ENCODE data around the gene VPS37B.

- TF ChIP-seq, protein P1, sequence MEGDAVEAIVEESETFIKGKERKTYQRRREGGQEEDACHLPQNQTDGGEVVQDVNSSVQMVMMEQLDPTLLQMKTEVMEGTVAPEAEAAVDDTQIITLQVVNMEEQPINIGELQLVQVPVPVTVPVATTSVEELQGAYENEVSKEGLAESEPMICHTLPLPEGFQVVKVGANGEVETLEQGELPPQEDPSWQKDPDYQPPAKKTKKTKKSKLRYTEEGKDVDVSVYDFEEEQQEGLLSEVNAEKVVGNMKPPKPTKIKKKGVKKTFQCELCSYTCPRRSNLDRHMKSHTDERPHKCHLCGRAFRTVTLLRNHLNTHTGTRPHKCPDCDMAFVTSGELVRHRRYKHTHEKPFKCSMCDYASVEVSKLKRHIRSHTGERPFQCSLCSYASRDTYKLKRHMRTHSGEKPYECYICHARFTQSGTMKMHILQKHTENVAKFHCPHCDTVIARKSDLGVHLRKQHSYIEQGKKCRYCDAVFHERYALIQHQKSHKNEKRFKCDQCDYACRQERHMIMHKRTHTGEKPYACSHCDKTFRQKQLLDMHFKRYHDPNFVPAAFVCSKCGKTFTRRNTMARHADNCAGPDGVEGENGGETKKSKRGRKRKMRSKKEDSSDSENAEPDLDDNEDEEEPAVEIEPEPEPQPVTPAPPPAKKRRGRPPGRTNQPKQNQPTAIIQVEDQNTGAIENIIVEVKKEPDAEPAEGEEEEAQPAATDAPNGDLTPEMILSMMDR (IDR thresholded peaks at IDR 0.05): no peak
- TF ChIP-seq, protein P2, sequence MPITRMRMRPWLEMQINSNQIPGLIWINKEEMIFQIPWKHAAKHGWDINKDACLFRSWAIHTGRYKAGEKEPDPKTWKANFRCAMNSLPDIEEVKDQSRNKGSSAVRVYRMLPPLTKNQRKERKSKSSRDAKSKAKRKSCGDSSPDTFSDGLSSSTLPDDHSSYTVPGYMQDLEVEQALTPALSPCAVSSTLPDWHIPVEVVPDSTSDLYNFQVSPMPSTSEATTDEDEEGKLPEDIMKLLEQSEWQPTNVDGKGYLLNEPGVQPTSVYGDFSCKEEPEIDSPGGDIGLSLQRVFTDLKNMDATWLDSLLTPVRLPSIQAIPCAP (CRISPR knock-in tag; IDR thresholded peaks at IDR 0.05): no peak
- no peak for TF ChIP-seq ZNF512 (CRISPR knock-in tag; IDR thresholded peaks at IDR 0.05; ENCODE audit: borderline replicate concordance)
Observed at GRCh38 chr12:122895320-122895703, 612 bp downstream of the VPS37B start.
